Measurements from ENCODE around the gene TIGD6. TPM values are rescaled to one million over a fixed set of nuclear protein-coding genes. Genes with fewer than 3 reads are reported as not detected.
A peak's percentile ranks its signal among the peaks of the same experiment; 100 is the strongest.

The TIGD6 gene
- total RNA-seq, 1 donor = 4.7 TPM

DNA sequence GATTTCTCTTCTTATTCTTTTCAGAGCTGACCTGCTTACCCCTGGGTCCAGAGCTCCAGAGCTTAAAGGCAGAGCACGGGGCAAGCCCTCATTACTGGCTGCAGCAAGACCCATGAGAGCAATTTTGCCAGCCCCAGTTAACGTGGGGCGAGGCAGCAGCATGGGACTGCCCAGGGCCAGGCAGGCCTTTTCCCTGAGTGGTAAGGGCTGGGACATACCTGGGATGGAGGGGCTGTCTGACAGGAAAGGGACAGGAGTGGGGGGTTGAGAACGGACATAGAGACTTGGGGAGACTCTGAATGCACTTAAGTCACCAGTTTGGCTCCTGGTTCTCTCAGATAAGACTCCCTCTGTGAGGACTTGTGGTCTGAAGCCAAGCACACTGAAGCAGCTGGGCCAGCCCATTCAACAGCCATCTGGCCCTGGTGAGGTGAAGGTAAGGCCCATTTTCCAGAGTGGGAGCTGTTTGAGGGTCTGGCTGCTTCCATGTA, 26.3 kb upstream of the TIGD6 start:
- H3K4me3 ChIP-seq (ENCODE audit: low read depth, low read length) = no peak overlapping the region
- DNase-seq (ENCODE audit: low read depth) = no peak
- TF ChIP-seq, protein P1, sequence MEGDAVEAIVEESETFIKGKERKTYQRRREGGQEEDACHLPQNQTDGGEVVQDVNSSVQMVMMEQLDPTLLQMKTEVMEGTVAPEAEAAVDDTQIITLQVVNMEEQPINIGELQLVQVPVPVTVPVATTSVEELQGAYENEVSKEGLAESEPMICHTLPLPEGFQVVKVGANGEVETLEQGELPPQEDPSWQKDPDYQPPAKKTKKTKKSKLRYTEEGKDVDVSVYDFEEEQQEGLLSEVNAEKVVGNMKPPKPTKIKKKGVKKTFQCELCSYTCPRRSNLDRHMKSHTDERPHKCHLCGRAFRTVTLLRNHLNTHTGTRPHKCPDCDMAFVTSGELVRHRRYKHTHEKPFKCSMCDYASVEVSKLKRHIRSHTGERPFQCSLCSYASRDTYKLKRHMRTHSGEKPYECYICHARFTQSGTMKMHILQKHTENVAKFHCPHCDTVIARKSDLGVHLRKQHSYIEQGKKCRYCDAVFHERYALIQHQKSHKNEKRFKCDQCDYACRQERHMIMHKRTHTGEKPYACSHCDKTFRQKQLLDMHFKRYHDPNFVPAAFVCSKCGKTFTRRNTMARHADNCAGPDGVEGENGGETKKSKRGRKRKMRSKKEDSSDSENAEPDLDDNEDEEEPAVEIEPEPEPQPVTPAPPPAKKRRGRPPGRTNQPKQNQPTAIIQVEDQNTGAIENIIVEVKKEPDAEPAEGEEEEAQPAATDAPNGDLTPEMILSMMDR (IDR thresholded peaks at IDR 0.05; ENCODE audit: insufficient read depth, low read depth, low read length) = no peak

DNA sequence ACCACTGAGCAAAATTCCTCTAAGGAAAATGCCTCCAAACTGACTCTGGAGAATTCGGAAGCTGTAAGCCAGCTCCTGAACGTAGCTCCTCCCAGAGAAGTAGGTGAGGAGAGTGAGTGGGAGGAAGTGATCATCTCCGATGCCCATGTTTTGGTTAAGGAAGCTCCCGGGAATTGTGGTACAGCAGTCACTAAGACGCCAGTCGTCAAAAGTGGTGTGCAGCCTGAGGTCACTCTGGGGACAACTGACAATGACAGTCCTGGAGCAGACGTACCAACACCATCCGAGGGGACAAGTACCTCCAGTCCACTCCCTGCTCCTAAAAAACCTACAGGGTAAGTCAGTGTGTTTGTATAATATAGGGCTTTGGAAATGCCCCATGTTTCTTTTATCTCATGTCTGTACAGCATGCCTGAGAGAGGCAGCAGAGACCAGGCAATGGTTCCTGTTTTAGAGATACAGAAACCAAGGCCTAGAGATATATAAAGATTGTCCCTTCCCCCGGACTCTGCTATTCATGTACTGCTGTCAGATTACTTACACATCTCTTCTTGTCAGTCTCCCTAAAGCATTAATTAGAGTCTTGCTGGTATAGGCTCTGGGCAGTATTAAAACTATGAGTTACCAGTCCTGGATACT, 24.0 kb upstream of the TIGD6 start:
- TF ChIP-seq, protein P1 (IDR thresholded peaks at IDR 0.05; ENCODE audit: insufficient read depth, low read depth, low read length) = peak; percentile 10
- H3K4me3 ChIP-seq (ENCODE audit: low read depth, low read length) = no peak overlapping the region
- no peak for DNase-seq (ENCODE audit: low read depth)

DNA sequence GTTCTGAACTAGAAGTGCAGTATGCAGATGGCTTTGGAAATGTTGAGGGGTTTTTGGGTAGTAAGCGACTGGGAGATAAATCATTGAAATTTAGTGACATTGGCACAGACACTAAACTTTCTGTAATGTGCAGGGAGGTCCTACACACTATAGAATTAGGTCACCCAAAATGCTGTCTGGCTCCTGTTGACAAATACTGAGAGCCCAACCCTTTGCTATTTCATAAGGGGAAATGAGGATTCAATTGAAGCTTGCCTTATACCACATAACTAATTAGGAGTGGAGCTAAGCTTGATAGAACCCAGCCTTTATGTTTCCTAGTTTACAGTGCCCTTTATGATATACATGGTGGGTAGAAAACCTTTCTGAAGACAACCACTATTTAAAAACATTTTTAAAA, 22.7 kb upstream of the TIGD6 start:
- no peak overlapping the region for H3K4me3 ChIP-seq (ENCODE audit: low read depth, low read length)
- DNase-seq (ENCODE audit: low read depth) = no peak
- TF ChIP-seq, protein P1 (IDR thresholded peaks at IDR 0.05; ENCODE audit: insufficient read depth, low read depth, low read length) = no peak

DNA sequence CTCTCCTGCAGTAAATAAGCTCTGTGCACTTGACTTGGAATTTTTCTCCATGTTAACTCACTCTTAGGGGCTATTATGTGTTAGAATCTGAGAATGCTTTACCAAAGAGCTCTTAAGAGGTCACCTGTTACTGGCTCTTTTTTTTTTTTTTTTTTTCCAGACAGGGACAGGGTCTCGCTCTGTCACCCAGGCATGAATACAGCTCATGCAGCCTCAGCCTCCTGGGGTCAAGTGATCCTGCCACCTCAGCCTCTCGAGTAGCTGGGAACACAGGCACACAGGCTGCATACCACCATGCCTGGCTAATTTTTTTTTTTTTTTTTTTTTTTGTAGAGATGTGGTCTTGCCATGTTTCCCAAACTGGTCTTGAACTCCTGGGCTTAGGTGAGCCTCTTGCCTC, 22.2 kb upstream of the TIGD6 start:
- H3K4me3 ChIP-seq (ENCODE audit: low read depth, low read length) = no peak overlapping the region
- DNase-seq (ENCODE audit: low read depth) = no peak
- TF ChIP-seq, protein P1 (IDR thresholded peaks at IDR 0.05; ENCODE audit: insufficient read depth, low read depth, low read length) = no peak

DNA sequence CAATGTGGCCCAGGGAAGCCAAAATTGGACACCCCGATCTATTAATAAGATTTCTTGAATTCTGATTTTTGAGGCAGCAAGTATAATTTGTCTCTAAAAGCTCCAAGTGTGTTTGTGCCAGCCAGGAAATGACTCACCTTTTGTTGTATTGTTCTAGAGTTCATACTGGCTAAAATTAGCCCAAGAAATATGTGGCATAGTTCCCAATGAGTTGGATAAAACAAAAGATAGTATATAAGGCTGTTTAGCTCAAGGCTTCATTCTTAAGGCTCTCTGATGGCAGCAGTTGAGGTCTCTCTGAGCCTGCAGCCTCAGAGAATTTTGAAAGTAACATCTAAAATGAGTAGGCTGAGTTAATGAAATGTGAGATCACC, 21.7 kb upstream of the TIGD6 start:
- TF ChIP-seq, protein P1 (IDR thresholded peaks at IDR 0.05; ENCODE audit: insufficient read depth, low read depth, low read length) = no peak
- peak; percentile 53 for DNase-seq (ENCODE audit: low read depth)
- H3K4me3 ChIP-seq (ENCODE audit: low read depth, low read length) = no peak overlapping the region

DNA sequence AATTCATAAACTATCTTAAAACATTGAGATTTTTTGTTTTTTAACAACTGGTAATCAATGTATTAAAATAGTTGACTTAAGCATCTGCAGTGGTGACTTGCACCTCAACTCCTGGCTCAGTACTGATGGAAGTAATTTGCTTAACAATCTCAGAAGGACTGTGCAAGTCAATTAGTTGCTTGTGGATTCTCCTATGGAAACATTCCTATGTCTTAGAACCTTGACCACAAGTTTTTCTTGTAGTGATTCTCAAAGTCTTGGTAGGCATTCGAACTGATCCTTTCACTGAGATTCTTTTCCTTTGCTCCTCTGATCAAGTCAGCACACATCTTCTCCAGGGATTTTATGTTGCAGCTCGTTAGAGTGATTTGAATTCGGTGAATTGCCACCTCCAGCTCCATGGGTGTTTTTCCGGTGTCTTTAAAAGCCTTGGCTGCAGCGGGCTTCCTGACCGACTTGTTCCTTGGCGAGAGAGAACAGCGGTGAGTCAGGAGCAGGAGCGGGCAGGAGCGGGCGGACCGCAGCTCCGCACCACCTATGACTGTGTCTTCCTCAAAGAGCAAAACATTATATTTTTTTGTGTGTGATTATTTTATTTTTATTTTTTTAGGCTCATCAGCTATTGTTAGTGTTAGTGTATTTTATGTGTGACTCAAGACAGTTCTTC, 21.2 kb upstream of the TIGD6 start:
- TF ChIP-seq, protein P1 (IDR thresholded peaks at IDR 0.05; ENCODE audit: insufficient read depth, low read depth, low read length) = no peak
- DNase-seq (ENCODE audit: low read depth) = no peak
- H3K4me3 ChIP-seq (ENCODE audit: low read depth, low read length) = no peak overlapping the region
